GM12891 (cell line): ENCODE data around the gene SKA2.

Source experiments
- POLR2A ChIP-seq: IDR thresholded peaks from 2 replicates; pipeline ENCODE4 v1.6.1; 2011; ENCODE audit warnings: low read depth, low read length, control low read depth
- POU2F2 ChIP-seq: IDR thresholded peaks from 2 replicates; pipeline ENCODE4 v1.6.1; 2011; ENCODE audit warnings: low read depth, mild to moderate bottlenecking, control low read depth, low read length, moderate library complexity

- TF ChIP-seq POU2F2: no peak
- no peak for TF ChIP-seq POLR2A
These were observed 81.0 kb downstream of the SKA2 start for GRCh38 chr17:59073972-59074371.
